Neural progenitor cell (in vitro differentiated cells): ENCODE data around the gene SYNDIG1. TPM values are rescaled to one million over a fixed set of nuclear protein-coding genes. Genes with fewer than 3 reads are reported as not detected.

Source experiments
- DNase-seq: peaks from one replicate; pipeline ENCODE4 v3.0.0-alpha.2; 2016; ENCODE audit warnings: low spot score
- H2AFZ ChIP-seq: fragments of 200-600 bp; sonication (generic); replicated peaks from 2 replicates; pipeline ENCODE4 v1.6.1; 2016; ENCODE audit warnings: antibody characterized with exemption
- H3F3A ChIP-seq: fragments of 200-600 bp; sonication (generic); 2 replicates; pipeline ENCODE4 v1.6.1; 2016; ENCODE audit warnings: antibody characterized with exemption, low read depth
- H3K27ac ChIP-seq: fragments of 200-600 bp; sonication (generic); 2 replicates; pipeline ENCODE4 v1.5.1; 2016; ENCODE audit warnings: mild to moderate bottlenecking
- H3K27me3 ChIP-seq: fragments of 200-600 bp; sonication (generic); 2 replicates; pipeline ENCODE4 v1.6.1; 2016; ENCODE audit warnings: mild to moderate bottlenecking, moderate library complexity
- H3K36me3 ChIP-seq: fragments of 200-600 bp; sonication (generic); 2 replicates; pipeline ENCODE4 v1.5.1; 2016
- H3K4me1 ChIP-seq: fragments of 200-600 bp; sonication (generic); 2 replicates; pipeline ENCODE4 v1.6.1; 2016; ENCODE audit warnings: mixed run types
- H3K4me2 ChIP-seq: fragments of 200-600 bp; sonication (generic); 2 replicates; pipeline ENCODE4 v1.6.1; 2016
- H3K4me3 ChIP-seq: fragments of 200-600 bp; sonication (generic); 2 replicates; pipeline ENCODE4 v1.5.1; 2016
- H3K79me2 ChIP-seq: fragments of 200-600 bp; sonication (generic); 2 replicates; pipeline ENCODE4 v1.6.1; 2016; ENCODE audit warnings: low read depth
- H3K9ac ChIP-seq: fragments of 200-600 bp; sonication (generic); 2 replicates; pipeline ENCODE4 v1.6.1; 2016
- H3K9me3 ChIP-seq: fragments of 200-600 bp; sonication (generic); 2 replicates; pipeline ENCODE4 v1.5.1; 2016; ENCODE audit warnings: low read depth
- H4K20me1 ChIP-seq: fragments of 200-600 bp; sonication (generic); 2 replicates; pipeline ENCODE4 v1.6.1; 2016; ENCODE audit warnings: low read depth
- H3K27ac Mint-ChIP-seq: 3 replicates; pipeline ENCODE4 v1.8.0; 2021; ENCODE audit warnings: mixed read lengths
- H3K27me3 Mint-ChIP-seq: 2 replicates; pipeline ENCODE4 v1.8.0; 2022; ENCODE audit warnings: low read depth, mild to moderate bottlenecking, inconsistent platforms, moderate library complexity, mixed read lengths; ENCODE audit not compliant: insufficient read depth
- H3K36me3 Mint-ChIP-seq: 3 replicates; pipeline ENCODE4 v1.8.0; 2021; ENCODE audit warnings: mixed read lengths
- H3K4me1 Mint-ChIP-seq: 3 replicates; pipeline ENCODE4 v1.8.0; 2021; ENCODE audit warnings: mixed read lengths
- H3K4me3 Mint-ChIP-seq: 3 replicates; pipeline ENCODE4 v1.8.0; 2021; ENCODE audit warnings: mild to moderate bottlenecking, moderate library complexity, mixed read lengths
- H3K9me3 Mint-ChIP-seq: 3 replicates; pipeline ENCODE4 v1.8.0; 2020; ENCODE audit warnings: mixed read lengths
- CTCF ChIP-seq: fragments of 200-600 bp; sonication (generic); IDR thresholded peaks from 2 replicates; pipeline ENCODE4 v1.5.1; 2017; ENCODE audit warnings: antibody characterized with exemption, mild to moderate bottlenecking
- EZH2 ChIP-seq: fragments of 200-600 bp; sonication (generic); IDR thresholded peaks from 2 replicates; pipeline ENCODE4 v1.6.1; 2017; ENCODE audit warnings: antibody characterized with exemption, mild to moderate bottlenecking, moderate library complexity
- EZH2phosphoT487 ChIP-seq: fragments of 200-600 bp; sonication (generic); IDR thresholded peaks from 2 replicates; pipeline ENCODE4 v1.6.1; 2017; ENCODE audit warnings: antibody characterized with exemption
- total RNA-seq: library from RNA; depleted of rRNA; stranded (reverse); fragments of >200 nt; gene quantifications from 2 replicates; pipeline ENCODE4 v1.2.3, GENCODE V29; 2015; ENCODE audit warnings: low replicate concordance

The SYNDIG1 gene
- total RNA-seq, 1 donor from 2014 or later, result 1.0 TPM

DNA sequence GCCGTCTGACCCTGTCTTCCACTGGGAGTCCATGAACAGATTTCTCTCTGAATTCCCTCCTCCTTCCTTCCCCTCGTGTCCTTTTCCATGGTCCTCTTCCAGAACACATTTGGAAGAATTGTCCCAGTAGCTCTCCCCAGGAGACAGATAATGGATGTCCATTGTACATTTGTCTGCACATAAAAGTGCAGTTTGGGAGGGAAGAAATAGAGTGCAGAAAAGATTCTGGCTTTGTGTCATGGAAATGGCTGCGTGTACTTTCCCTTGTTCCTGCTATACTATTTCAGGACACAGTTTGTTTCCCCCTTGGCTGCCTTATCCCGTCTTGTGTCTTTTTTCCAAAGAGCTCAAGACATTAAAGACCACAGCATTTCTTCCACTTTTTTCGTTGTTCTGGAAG lies 127.6 kb downstream of the SYNDIG1 start:
- Mint-ChIP-seq H3K9me3 (peaks cover 10% of the 10 kb centered on the region), H3K27me3 (peaks cover 2% of the 10 kb centered on the region), H3K36me3 (no peaks in the 10 kb centered on the region), H3K4me3 (no peak overlapping the region), H3K4me1 (no peaks in the 10 kb centered on the region), H3K27ac (no peak overlapping the region)
- Histone ChIP-seq H3K79me2 (no peaks in the 10 kb centered on the region), H3K4me2 (no peak overlapping the region), H2AFZ (no peak overlapping the region), H3F3A (no peaks in the 10 kb centered on the region), H3K27ac (no peak overlapping the region), H3K9ac (no peak overlapping the region), H3K36me3 (no peaks in the 10 kb centered on the region), H4K20me1 (no peaks in the 10 kb centered on the region), H3K9me3 (no peaks in the 10 kb centered on the region), H3K4me1 (no peaks in the 10 kb centered on the region), H3K4me3 (no peak overlapping the region), H3K27me3 (no peaks in the 10 kb centered on the region)
- no peak for TF ChIP-seq CTCF
- no peak for DNase-seq

DNA sequence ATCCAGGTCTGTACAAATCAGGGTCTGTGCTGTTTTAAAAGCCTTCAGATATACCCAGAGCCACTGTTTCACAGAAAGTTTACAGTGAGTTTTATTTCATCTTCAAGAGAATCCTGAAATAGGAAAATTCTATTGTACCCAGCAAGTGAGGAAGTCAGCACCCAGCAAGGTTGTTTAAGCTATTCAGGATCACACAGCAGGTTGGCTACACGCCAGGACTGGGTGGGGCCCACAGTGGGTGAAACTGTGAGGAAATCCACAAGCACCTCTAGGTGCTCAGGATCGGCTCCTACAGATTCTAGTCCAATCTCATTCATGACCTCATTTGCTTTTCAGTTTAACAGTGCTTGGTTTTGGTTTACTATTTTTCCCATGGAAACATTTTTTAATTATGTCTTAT lies 128.9 kb downstream of the SYNDIG1 start:
- Histone ChIP-seq H3K27me3 (no peaks in the 10 kb centered on the region), H3K36me3 (no peaks in the 10 kb centered on the region), H3K9ac (no peak overlapping the region), H3K4me1 (no peaks in the 10 kb centered on the region), H4K20me1 (no peaks in the 10 kb centered on the region), H3K4me2 (no peak overlapping the region), H3F3A (no peaks in the 10 kb centered on the region), H3K4me3 (no peak overlapping the region), H3K27ac (no peak overlapping the region), H3K9me3 (no peaks in the 10 kb centered on the region), H2AFZ (no peak overlapping the region), H3K79me2 (no peaks in the 10 kb centered on the region)
- no peak for DNase-seq
- TF ChIP-seq CTCF, result no peak
- no peak for TF ChIP-seq EZH2
- no peak for TF ChIP-seq EZH2phosphoT487
- H3K36me3 Mint-ChIP-seq, result no peaks in the 10 kb centered on the region
- H3K4me1 Mint-ChIP-seq, result no peaks in the 10 kb centered on the region
- H3K27me3 Mint-ChIP-seq, result peaks cover 3% of the 10 kb centered on the region
- H3K27ac Mint-ChIP-seq, result no peak overlapping the region
- H3K4me3 Mint-ChIP-seq, result no peak overlapping the region
- H3K9me3 Mint-ChIP-seq, result peaks cover 10% of the 10 kb centered on the region

- H3K9ac ChIP-seq, result no peak overlapping the region
- H3K4me1 Mint-ChIP-seq, result no peaks in the 10 kb centered on the region
- H3K4me1 ChIP-seq, result no peaks in the 10 kb centered on the region
- H4K20me1 ChIP-seq, result no peaks in the 10 kb centered on the region
- no peaks in the 10 kb centered on the region for H3K79me2 ChIP-seq
- no peaks in the 10 kb centered on the region for H3K9me3 ChIP-seq
- no peaks in the 10 kb centered on the region for H3K27me3 ChIP-seq
- H3K36me3 Mint-ChIP-seq, result no peaks in the 10 kb centered on the region
- H3K9me3 Mint-ChIP-seq, result peaks cover 10% of the 10 kb centered on the region
- no peak for DNase-seq
- H3K4me2 ChIP-seq, result no peak overlapping the region
- peaks cover 3% of the 10 kb centered on the region for H3K27me3 Mint-ChIP-seq
- no peak overlapping the region for H3K27ac ChIP-seq
- H3F3A ChIP-seq, result no peaks in the 10 kb centered on the region
- no peaks in the 10 kb centered on the region for H3K36me3 ChIP-seq
- H3K4me3 Mint-ChIP-seq, result no peak overlapping the region
- H3K27ac Mint-ChIP-seq, result no peak overlapping the region
- no peak overlapping the region for H2AFZ ChIP-seq
- no peak for TF ChIP-seq CTCF
- no peak for TF ChIP-seq EZH2phosphoT487
- TF ChIP-seq EZH2, result no peak
- H3K4me3 ChIP-seq, result no peak overlapping the region
Measured at GRCh38 chr20:24598996-24599395, 129.6 kb downstream of the SYNDIG1 start.

GRCh38 chr20:24600012-24600411 lies 130.6 kb downstream of the SYNDIG1 start:
- H3K4me2 ChIP-seq, result no peak overlapping the region
- no peak for DNase-seq
- H3F3A ChIP-seq, result no peaks in the 10 kb centered on the region
- Mint-ChIP-seq H3K9me3 (peaks cover 8% of the 10 kb centered on the region), H3K27ac (no peak overlapping the region), H3K4me3 (no peak overlapping the region), H3K27me3 (peaks cover 3% of the 10 kb centered on the region), H3K4me1 (no peaks in the 10 kb centered on the region), H3K36me3 (no peaks in the 10 kb centered on the region)
- H3K9me3 ChIP-seq, result no peaks in the 10 kb centered on the region
- H3K4me3 ChIP-seq, result no peak overlapping the region
- H3K4me1 ChIP-seq, result no peaks in the 10 kb centered on the region
- H3K9ac ChIP-seq, result no peak overlapping the region
- H3K79me2 ChIP-seq, result no peaks in the 10 kb centered on the region
- no peaks in the 10 kb centered on the region for H3K27me3 ChIP-seq
- no peaks in the 10 kb centered on the region for H3K36me3 ChIP-seq
- no peak overlapping the region for H3K27ac ChIP-seq
- H4K20me1 ChIP-seq, result no peaks in the 10 kb centered on the region
- TF ChIP-seq EZH2phosphoT487 (no peak), CTCF (peak; percentile 13), EZH2 (no peak)
- H2AFZ ChIP-seq, result no peak overlapping the region
